HUES64 (cell line): ENCODE results near the gene ELF1.

ENCODE experiments used
- H3K27ac ChIP-seq: 2 replicates; pipeline ENCODE4 v1.7.0; 2013; ENCODE audit warnings: low read depth, low read length, inconsistent platforms
- H3K27me3 ChIP-seq: 2 replicates; pipeline ENCODE4 v1.6.1; 2013; ENCODE audit warnings: mild to moderate bottlenecking, low read length; ENCODE audit not compliant: insufficient read depth
- H3K36me3 ChIP-seq: 2 replicates; pipeline ENCODE4 v1.6.1; 2013; ENCODE audit warnings: mild to moderate bottlenecking, low read length; ENCODE audit not compliant: insufficient read depth
- H3K4me1 ChIP-seq: 2 replicates; pipeline ENCODE4 v1.6.1; 2013; ENCODE audit warnings: mild to moderate bottlenecking, low read length, moderate library complexity; ENCODE audit not compliant: insufficient read depth
- H3K4me3 ChIP-seq: 2 replicates; pipeline ENCODE4 v1.5.1; 2013; ENCODE audit warnings: mild to moderate bottlenecking, low read length, moderate library complexity
- H3K9ac ChIP-seq: 2 replicates; pipeline ENCODE4 v1.6.1; 2013; ENCODE audit warnings: mild to moderate bottlenecking, low read depth, low read length
- H3K9me3 ChIP-seq: 2 replicates; pipeline ENCODE4 v1.6.1; 2013; ENCODE audit warnings: low read depth, low read length; ENCODE audit not compliant: insufficient read depth
- WGBS: fragments of 150-250, 120-280 bp; methylation state at CpG from one replicate; pipeline ENCODE4 v1.1.7; 2013; ENCODE audit warnings: missing lambda C conversion rate; 5-methylcytosine and 5-hydroxymethylcytosine counted together

ELF1 gene

GRCh38 chr13:41018602-41018948 lies 541 bp downstream of the ELF1 start:
- Histone ChIP-seq H3K27ac (peak overlapping the region; percentile 71; the same call in 1 of the 2 replicates), H3K4me1 (peaks cover 65% of the 10 kb centered on the region), H3K9me3 (no peaks in the 10 kb centered on the region), H3K36me3 (no peaks in the 10 kb centered on the region), H3K4me3 (peak overlapping the region; percentile 41; the same call in 1 of the 2 replicates), H3K9ac (peak overlapping the region; percentile 73; the same call in 1 of the 2 replicates), H3K27me3 (no peaks in the 10 kb centered on the region)
- WGBS, result 100% methylated on average over 1 of the region's 1 CpG

GRCh38 chr13:41017817-41018601 lies 1.1 kb downstream of the ELF1 start:
- Histone ChIP-seq H3K27me3 (no peaks in the 10 kb centered on the region), H3K4me3 (peak overlapping the region; percentile 41; the same call in 1 of the 2 replicates), H3K9ac (no peak overlapping the region), H3K4me1 (peaks cover 65% of the 10 kb centered on the region), H3K9me3 (no peaks in the 10 kb centered on the region), H3K27ac (no peak overlapping the region), H3K36me3 (no peaks in the 10 kb centered on the region)
- 85% methylated on average over 3 of the region's 3 CpGs for WGBS

- 89% methylated on average over 1 of the region's 2 CpGs for WGBS
- Histone ChIP-seq H3K27ac (no peak overlapping the region), H3K9ac (no peak overlapping the region), H3K9me3 (no peaks in the 10 kb centered on the region), H3K4me3 (no peak overlapping the region), H3K36me3 (no peaks in the 10 kb centered on the region), H3K4me1 (peaks cover 65% of the 10 kb centered on the region), H3K27me3 (no peaks in the 10 kb centered on the region)
These were observed 2.0 kb downstream of the ELF1 start for GRCh38 chr13:41017159-41017558.

GRCh38 chr13:41015920-41016319 lies 3.2 kb downstream of the ELF1 start:
- 64% methylated on average over 6 of the region's 6 CpGs for WGBS
- H3K27me3 ChIP-seq, result no peaks in the 10 kb centered on the region
- 0 out of 2 replicates have a peak overlapping the region, but pooled peaks have one; percentile 24 for H3K9ac ChIP-seq
- H3K27ac ChIP-seq, result peak overlapping the region; percentile 69; the same call in 1 of the 2 replicates
- H3K36me3 ChIP-seq, result no peaks in the 10 kb centered on the region
- peaks cover 58% of the 10 kb centered on the region for H3K4me1 ChIP-seq
- H3K9me3 ChIP-seq, result no peaks in the 10 kb centered on the region
- H3K4me3 ChIP-seq, result no peak overlapping the region

- Histone ChIP-seq H3K4me3 (no peak overlapping the region), H3K9me3 (no peaks in the 10 kb centered on the region), H3K9ac (no peak overlapping the region), H3K4me1 (peaks cover 43% of the 10 kb centered on the region), H3K27me3 (no peaks in the 10 kb centered on the region), H3K27ac (no peak overlapping the region), H3K36me3 (no peaks in the 10 kb centered on the region)
- 80% methylated on average over 1 of the region's 2 CpGs for WGBS
These were observed 5.3 kb downstream of the ELF1 start for GRCh38 chr13:41013835-41014234.

- peaks cover 36% of the 10 kb centered on the region for H3K4me1 ChIP-seq
- H3K4me3 ChIP-seq, result no peak overlapping the region
- no peaks in the 10 kb centered on the region for H3K27me3 ChIP-seq
- 94% methylated on average over 2 of the region's 2 CpGs for WGBS
- H3K36me3 ChIP-seq, result no peaks in the 10 kb centered on the region
- H3K27ac ChIP-seq, result no peak overlapping the region
- no peaks in the 10 kb centered on the region for H3K9me3 ChIP-seq
- no peak overlapping the region for H3K9ac ChIP-seq
These were observed 6.6 kb downstream of the ELF1 start for GRCh38 chr13:41012536-41012935.

- no peak overlapping the region for H3K27ac ChIP-seq
- H3K9ac ChIP-seq, result no peak overlapping the region
- H3K4me1 ChIP-seq, result peaks cover 39% of the 10 kb centered on the region
- H3K27me3 ChIP-seq, result no peaks in the 10 kb centered on the region
- 95% methylated on average over 4 of the region's 4 CpGs for WGBS
- H3K9me3 ChIP-seq, result no peaks in the 10 kb centered on the region
- no peak overlapping the region for H3K4me3 ChIP-seq
- no peaks in the 10 kb centered on the region for H3K36me3 ChIP-seq
These were observed 7.6 kb downstream of the ELF1 start for GRCh38 chr13:41011382-41011956.

- Histone ChIP-seq H3K36me3 (no peaks in the 10 kb centered on the region), H3K9ac (no peak overlapping the region), H3K27me3 (no peaks in the 10 kb centered on the region), H3K27ac (no peak overlapping the region), H3K9me3 (no peaks in the 10 kb centered on the region), H3K4me3 (no peak overlapping the region), H3K4me1 (peaks cover 33% of the 10 kb centered on the region)
- 100% methylated on average over 1 of the region's 2 CpGs for WGBS
These were observed 10.7 kb downstream of the ELF1 start for GRCh38 chr13:41008349-41008980.

GRCh38 chr13:41007744-41008128 lies 11.4 kb downstream of the ELF1 start:
- H3K9ac ChIP-seq, result 0 out of 2 replicates have a peak overlapping the region, but pooled peaks have one; percentile 7
- no peaks in the 10 kb centered on the region for H3K9me3 ChIP-seq
- H3K27me3 ChIP-seq, result no peaks in the 10 kb centered on the region
- H3K27ac ChIP-seq, result no peak overlapping the region
- 0 out of 2 replicates have a peak overlapping the region, but pooled peaks have one; percentile 17 for H3K4me3 ChIP-seq
- H3K36me3 ChIP-seq, result no peaks in the 10 kb centered on the region
- WGBS, result 80% methylated on average over 2 of the region's 3 CpGs
- peaks cover 33% of the 10 kb centered on the region for H3K4me1 ChIP-seq

- Histone ChIP-seq H3K9me3 (no peaks in the 10 kb centered on the region), H3K36me3 (no peaks in the 10 kb centered on the region), H3K27me3 (no peaks in the 10 kb centered on the region), H3K4me1 (peaks cover 33% of the 10 kb centered on the region), H3K4me3 (0 out of 2 replicates have a peak overlapping the region, but pooled peaks have one; percentile 17), H3K27ac (no peak overlapping the region; the same call in 1 of the 2 replicates), H3K9ac (0 out of 2 replicates have a peak overlapping the region, but pooled peaks have one; percentile 7)
- 76% methylated on average over 4 of the region's 6 CpGs for WGBS
These were observed 12.0 kb downstream of the ELF1 start for GRCh38 chr13:41006978-41007743.
